ELF-1 (cell line): Measurements from ENCODE around the gene TMEM134.

ENCODE experiments used
- DNase-seq: peaks from one replicate; pipeline ENCODE4 v3.0.0-alpha.2; 2016; ENCODE audit warnings: low read depth, low spot score

Gene TMEM134

GRCh38 chr11:67500831-67501715 is 32.0 kb upstream of the TMEM134 start:
- no peak for DNase-seq

- DNase-seq = no peak
These were observed 31.4 kb upstream of the TMEM134 start for GRCh38 chr11:67500484-67500821.

GRCh38 chr11:67499808-67500483 is 30.9 kb upstream of the TMEM134 start:
- no peak for DNase-seq

- no peak for DNase-seq
These were observed 29.5 kb upstream of the TMEM134 start for GRCh38 chr11:67498544-67498972.

- no peak for DNase-seq
These were observed 28.7 kb upstream of the TMEM134 start for GRCh38 chr11:67497656-67498291.

- no peak for DNase-seq
These were observed 27.1 kb upstream of the TMEM134 start for GRCh38 chr11:67496113-67496512.

GRCh38 chr11:67495234-67496005 is 26.4 kb upstream of the TMEM134 start:
- DNase-seq = no peak

- no peak for DNase-seq
These were observed 25.6 kb upstream of the TMEM134 start for GRCh38 chr11:67494371-67495233.

- no peak for DNase-seq
These were observed 24.7 kb upstream of the TMEM134 start for GRCh38 chr11:67493548-67494370.

- no peak for DNase-seq
These were observed 23.9 kb upstream of the TMEM134 start for GRCh38 chr11:67492801-67493547.

GRCh38 chr11:67492069-67492727 is 23.1 kb upstream of the TMEM134 start:
- no peak for DNase-seq

- DNase-seq = no peak
These were observed 22.4 kb upstream of the TMEM134 start for GRCh38 chr11:67491276-67492068.

GRCh38 chr11:67490727-67491065 is 21.6 kb upstream of the TMEM134 start:
- no peak for DNase-seq

- no peak for DNase-seq
These were observed 21.1 kb upstream of the TMEM134 start for GRCh38 chr11:67489885-67490726.

GRCh38 chr11:67489203-67489884 is 20.3 kb upstream of the TMEM134 start:
- no peak for DNase-seq

GRCh38 chr11:67486481-67487195 is 17.6 kb upstream of the TMEM134 start:
- DNase-seq = no peak
